AG08395 (cell line): ENCODE measurements around the gene APBB3.

ENCODE experiments used
- DNase-seq: peaks from one replicate; pipeline ENCODE4 v3.0.0; 2012; ENCODE audit warnings: mixed read lengths, low spot score

Gene APBB3

GRCh38 chr5:140575309-140575708 lies 10.9 kb upstream of the APBB3 start:
- peak; percentile 63 for DNase-seq

- DNase-seq = no peak
These were observed 9.8 kb upstream of the APBB3 start for GRCh38 chr5:140574165-140574564.

GRCh38 chr5:140573683-140574082 lies 9.3 kb upstream of the APBB3 start:
- no peak for DNase-seq

GRCh38 chr5:140571105-140571504 lies 6.7 kb upstream of the APBB3 start:
- no peak for DNase-seq

GRCh38 chr5:140570488-140570887 lies 6.1 kb upstream of the APBB3 start:
- no peak for DNase-seq

- DNase-seq = no peak
These were observed 5.7 kb upstream of the APBB3 start for GRCh38 chr5:140570058-140570457.

- no peak for DNase-seq
These were observed 4.8 kb upstream of the APBB3 start for GRCh38 chr5:140569197-140569596.

GRCh38 chr5:140568443-140569063 lies 4.2 kb upstream of the APBB3 start:
- no peak for DNase-seq

- DNase-seq = no peak
These were observed 3.5 kb upstream of the APBB3 start for GRCh38 chr5:140567871-140568270.

- no peak for DNase-seq
These were observed 2.9 kb upstream of the APBB3 start for GRCh38 chr5:140567136-140567818.

GRCh38 chr5:140566665-140567064 lies 2.3 kb upstream of the APBB3 start:
- DNase-seq = no peak

GRCh38 chr5:140565780-140566095 lies 1.3 kb upstream of the APBB3 start:
- DNase-seq = no peak

GRCh38 chr5:140565024-140565779 lies 804 bp upstream of the APBB3 start:
- DNase-seq = no peak

GRCh38 chr5:140563596-140563995 lies 802 bp downstream of the APBB3 start:
- no peak for DNase-seq

- DNase-seq = no peak
These were observed 2.5 kb downstream of the APBB3 start for GRCh38 chr5:140561753-140562523.

- DNase-seq = no peak
These were observed 4.2 kb downstream of the APBB3 start for GRCh38 chr5:140560227-140560626.

- no peak for DNase-seq
These were observed 5.9 kb downstream of the APBB3 start for GRCh38 chr5:140558542-140558941.

GRCh38 chr5:140557965-140558364 lies 6.4 kb downstream of the APBB3 start:
- DNase-seq = no peak

GRCh38 chr5:140557136-140557805 lies 7.1 kb downstream of the APBB3 start, which contains the start of gene SRA1:
SRA1 (minus strand) TSS chr5:140557473; CDS start chr5:140557452, 21 bp downstream.
- peak; percentile 93 for DNase-seq

- no peak for DNase-seq
These were observed 8.0 kb downstream of the APBB3 start for GRCh38 chr5:140556438-140556837.

- no peak for DNase-seq
These were observed 8.6 kb downstream of the APBB3 start for GRCh38 chr5:140555747-140556312.

- DNase-seq = peak; percentile 22
These were observed 9.9 kb downstream of the APBB3 start for GRCh38 chr5:140554454-140554853.
